B cell (primary cell): ENCODE measurements around the gene RIC1.

ENCODE experiments used
- CTCF ChIP-seq: fragments of 200-600 bp; IDR thresholded peaks from one replicate; pipeline ENCODE4 v1.8.0; 2022; ENCODE audit warnings: antibody characterized with exemption, mild to moderate bottlenecking
- EZH2 ChIP-seq: IDR thresholded peaks from 2 replicates; pipeline ENCODE4 v1.6.1; 2012; ENCODE audit warnings: borderline replicate concordance, low read depth, mild to moderate bottlenecking, moderate library complexity, low read length; ENCODE audit not compliant: insufficient read depth, poor library complexity, severe bottlenecking

- TF ChIP-seq EZH2 (no peak), CTCF (no peak)
Observed at GRCh38 chr9:5652821-5653220, 23.9 kb downstream of the RIC1 start.
